Measurements from ENCODE around the gene CUX1.

- no peak for TF ChIP-seq GATA2 (IDR thresholded peaks at IDR 0.05; ENCODE audit: low read depth, low read length)
- no peak for TF ChIP-seq GATA3 (IDR thresholded peaks at IDR 0.05; ENCODE audit: low read depth, low read length)
These were observed 31.0 kb downstream of the CUX1 start for GRCh38 chr7:101848208-101848951.

Measured in SH-SY5Y (cell line).